CD4-positive, CD25-positive, alpha-beta regulatory T cell (primary cell): ENCODE measurements around the gene PLPP7. TPM values are rescaled to one million over a fixed set of nuclear protein-coding genes. Genes with fewer than 3 reads are reported as not detected.
A peak's percentile ranks its signal among the peaks of the same experiment; 100 is the strongest.
"Not testable (repeated sequence)": the region's sequence is repeated elsewhere in the genome, so short reads cannot be mapped to it uniquely, and the experiment has no call there.

Experiments used
- ATAC-seq, 2 donors: fragments of 150-1000 bp; cut with Tn5 transposase; one replicate each; pipeline ENCODE4 v1.10.0; 2021; ENCODE audit warnings: low read depth in 2 of 2, moderate number of reproducible peaks in 2 of 2, moderate library complexity in 1 of 2
- DNase-seq, 3 donors: peaks; one replicate each; pipeline versions ENCODE4 v3.0.0 to v3.0.0-alpha.2; 2012 to 2022; ENCODE audit warnings: mixed read lengths in 1 of 3
- H3K27ac ChIP-seq: one replicate; pipeline ENCODE4 v1.7.0; 2013; ENCODE audit warnings: mild to moderate bottlenecking, low read length; ENCODE audit not compliant: insufficient read depth, poor library complexity, severe bottlenecking
- H3K27me3 ChIP-seq: one replicate; pipeline ENCODE4 v1.7.0; 2013; ENCODE audit warnings: low read length; ENCODE audit not compliant: control insufficient read depth, insufficient read depth
- H3K36me3 ChIP-seq: one replicate; pipeline ENCODE4 v1.7.0; 2013; ENCODE audit warnings: mild to moderate bottlenecking, low read length, moderate library complexity; ENCODE audit not compliant: control insufficient read depth, insufficient read depth
- H3K4me1 ChIP-seq: 2 replicates; pipeline ENCODE4 v1.7.0; 2013; ENCODE audit warnings: mild to moderate bottlenecking, low read length; ENCODE audit not compliant: insufficient read depth, control insufficient read depth, poor library complexity, severe bottlenecking
- H3K4me3 ChIP-seq: one replicate; pipeline ENCODE4 v1.7.0; 2013; ENCODE audit warnings: low read depth, mild to moderate bottlenecking, low read length, moderate library complexity
- H3K9me3 ChIP-seq, 2 experiments: 1 replicate in 1 of 2; 2 replicates in 1 of 2; pipeline ENCODE4 v1.7.0; 2013; ENCODE audit warnings: low read length in 2 of 2, mild to moderate bottlenecking in 1 of 2, moderate library complexity in 1 of 2; ENCODE audit not compliant: control insufficient read depth in 2 of 2
- H3K27ac Mint-ChIP-seq, 3 donors: one replicate each; pipeline ENCODE4 v1.8.0; 2020 to 2022; ENCODE audit warnings: mild to moderate bottlenecking in 3 of 3, mixed read lengths in 3 of 3, moderate library complexity in 2 of 3
- H3K27me3 Mint-ChIP-seq: one replicate; pipeline ENCODE4 v1.8.0; 2022; ENCODE audit warnings: mild to moderate bottlenecking, mixed read lengths
- H3K36me3 Mint-ChIP-seq: one replicate; pipeline ENCODE4 v1.8.0; 2020; ENCODE audit warnings: mixed read lengths
- H3K4me1 Mint-ChIP-seq, 4 donors: one replicate each; pipeline ENCODE4 v1.8.0; 2020 to 2022; ENCODE audit warnings: mixed read lengths in 4 of 4, mild to moderate bottlenecking in 1 of 4
- H3K4me3 Mint-ChIP-seq, 4 donors: one replicate each; pipeline ENCODE4 v1.8.0; 2020 to 2022; ENCODE audit warnings: mild to moderate bottlenecking in 4 of 4, mixed read lengths in 4 of 4, moderate library complexity in 3 of 4
- H3K9me3 Mint-ChIP-seq, 7 donors: one replicate each; pipeline ENCODE4 v1.8.0; 2020 to 2022; ENCODE audit warnings: mixed read lengths in 7 of 7, mild to moderate bottlenecking in 3 of 7, moderate library complexity in 2 of 7
- polyA plus RNA-seq, 4 donors: library from polyadenylated mRNA; unstranded; fragments of 300-500 nt; fragmentation: Illumina TruSeq; gene quantifications; one replicate each; pipeline ENCODE4 v1.2.3, GENCODE V29; 2021
- total RNA-seq: library from RNA; stranded (reverse); gene quantifications from one replicate; pipeline ENCODE4 v1.2.3, GENCODE V29; 2022

PLPP7 gene
- total and polyA plus RNA-seq, 5 donors from 2014 or later, result not detected

GRCh38 chr9:131347376-131348020 is 58.0 kb downstream of the PLPP7 start:
- Mint-ChIP-seq H3K9me3 (no peaks in the 10 kb centered on the region), H3K27me3 (peaks cover 16% of the 10 kb centered on the region), H3K36me3 (no peaks in the 10 kb centered on the region), H3K4me3 (no peak overlapping the region), H3K27ac (no peak overlapping the region), H3K4me1 (peaks cover 0 to 8% (median 5%) of the 10 kb centered on the region in 4 donors)
- Histone ChIP-seq H3K4me3 (no peak overlapping the region), H3K27me3 (no peaks in the 10 kb centered on the region), H3K4me1 (peaks cover 5% of the 10 kb centered on the region), H3K36me3 (no peaks in the 10 kb centered on the region), H3K27ac (no peak overlapping the region), H3K9me3 (no peaks in the 10 kb centered on the region)
- ATAC-seq (no peak), DNase-seq (no peak)

DNA sequence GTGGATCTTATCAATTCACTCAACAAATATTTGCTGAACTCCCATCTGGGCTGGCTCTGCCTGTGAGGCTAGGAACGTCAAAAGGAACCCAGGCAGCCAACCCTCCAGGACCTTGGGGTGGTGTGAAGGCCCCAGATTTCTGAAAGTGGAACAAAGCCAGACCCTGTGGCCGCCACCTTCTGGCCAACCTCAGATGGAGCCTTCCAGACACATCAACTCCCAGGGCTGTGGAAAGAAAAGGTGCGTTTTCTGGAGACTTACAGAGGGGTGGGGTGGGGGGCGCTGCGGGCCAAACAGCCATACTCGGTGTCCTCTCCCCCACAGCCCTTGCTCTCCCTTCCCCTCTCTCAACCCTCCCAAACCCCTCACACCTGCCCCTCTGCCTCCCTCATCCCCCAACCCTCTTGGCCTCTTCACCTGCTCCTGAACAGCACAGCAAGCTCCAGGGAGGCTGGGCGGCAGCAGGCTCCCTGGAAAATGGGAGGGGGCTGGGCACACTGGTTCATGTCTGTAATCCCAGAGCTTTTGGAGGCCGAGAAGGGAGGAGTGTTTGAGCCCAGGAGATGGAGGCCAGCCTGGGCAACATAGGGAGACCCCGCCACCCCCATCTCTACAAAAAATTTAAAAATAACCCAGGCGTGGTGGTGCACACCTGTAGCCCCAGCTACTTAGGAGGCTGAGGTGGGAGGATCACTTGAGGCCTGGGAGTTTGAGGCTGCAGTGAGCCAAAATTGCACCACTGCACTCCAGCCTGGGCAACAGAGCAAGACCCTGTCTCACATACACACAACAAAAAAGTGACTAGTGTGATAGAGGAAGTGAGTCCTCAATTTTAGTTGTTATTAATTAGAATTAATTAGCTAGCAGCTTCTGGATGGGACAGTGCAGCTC is 59.4 kb downstream of the PLPP7 start:
- Mint-ChIP-seq H3K27me3 (peaks cover 7% of the 10 kb centered on the region), H3K4me3 (no peak overlapping the region), H3K27ac (no peak overlapping the region), H3K4me1 (peaks cover 0 to 8% (median 5%) of the 10 kb centered on the region in 4 donors), H3K9me3 (no peaks in the 10 kb centered on the region), H3K36me3 (no peaks in the 10 kb centered on the region)
- Histone ChIP-seq H3K36me3 (no peaks in the 10 kb centered on the region), H3K27me3 (no peaks in the 10 kb centered on the region), H3K27ac (no peak overlapping the region), H3K9me3 (no peaks in the 10 kb centered on the region), H3K4me1 (peaks cover 5% of the 10 kb centered on the region), H3K4me3 (no peak overlapping the region)
- no peak for DNase-seq
- ATAC-seq, result no peak

GRCh38 chr9:131349522-131349880 is 60.0 kb downstream of the PLPP7 start:
- no peak overlapping the region for H3K4me3 ChIP-seq
- no peaks in the 10 kb centered on the region for H3K36me3 ChIP-seq
- H3K4me1 ChIP-seq, result peaks cover 5% of the 10 kb centered on the region
- H3K27ac ChIP-seq, result no peak overlapping the region
- DNase-seq (no peak), ATAC-seq (no peak)
- no peak overlapping the region for H3K4me3 Mint-ChIP-seq
- no peak overlapping the region for H3K27ac Mint-ChIP-seq
- H3K36me3 Mint-ChIP-seq, result no peaks in the 10 kb centered on the region
- H3K27me3 ChIP-seq, result no peaks in the 10 kb centered on the region
- peaks cover 6% of the 10 kb centered on the region for H3K27me3 Mint-ChIP-seq
- no peaks in the 10 kb centered on the region for H3K9me3 ChIP-seq
- no peaks in the 10 kb centered on the region for H3K9me3 Mint-ChIP-seq
- peaks cover 0 to 8% (median 5%) of the 10 kb centered on the region in 4 donors for H3K4me1 Mint-ChIP-seq

DNA sequence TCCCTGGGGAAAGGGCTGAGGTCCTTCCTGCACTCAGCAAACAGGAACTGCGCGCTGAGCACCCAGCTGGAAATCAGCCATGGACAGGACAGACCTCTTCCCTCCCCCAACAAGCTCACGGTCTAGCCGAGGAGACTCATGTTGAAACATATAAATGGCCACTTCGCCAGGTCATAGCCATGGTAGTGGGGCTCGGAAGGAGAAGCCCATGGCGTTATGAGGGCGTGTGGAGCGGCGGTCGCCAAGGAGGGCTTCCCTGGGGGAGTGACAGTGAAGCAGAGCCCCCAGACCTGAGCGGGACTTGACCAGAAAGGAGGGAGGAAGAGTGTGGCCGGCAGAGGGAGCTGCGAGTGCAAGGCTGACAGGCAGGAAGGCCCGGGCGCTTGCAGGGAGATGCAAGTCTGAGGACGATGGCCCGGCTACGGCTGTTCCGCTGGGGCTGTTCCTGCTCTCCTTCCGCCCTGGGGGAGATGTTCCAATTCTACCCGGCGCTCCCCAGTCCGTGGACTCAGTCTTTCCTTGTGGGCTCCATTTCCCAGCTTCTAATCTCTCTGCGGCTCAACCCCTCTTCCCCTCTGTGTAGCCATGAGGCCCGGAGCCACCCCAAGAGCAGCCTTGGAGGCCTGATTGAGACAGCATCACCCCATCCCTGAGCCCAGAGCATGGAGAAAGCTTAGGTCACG is 60.5 kb downstream of the PLPP7 start:
- Mint-ChIP-seq H3K27me3 (peaks cover 6% of the 10 kb centered on the region), H3K4me1 (peaks cover 0 to 8% (median 5%) of the 10 kb centered on the region in 4 donors), H3K4me3 (peak overlapping the region in 1 of 4 donors; percentile 56), H3K27ac (no peak overlapping the region), H3K36me3 (no peaks in the 10 kb centered on the region), H3K9me3 (no peaks in the 10 kb centered on the region)
- ATAC-seq (peak; percentile 87 to 96), DNase-seq (peak; percentile 69 to 91 (median 82))
- Histone ChIP-seq H3K36me3 (no peaks in the 10 kb centered on the region), H3K9me3 (no peaks in the 10 kb centered on the region), H3K4me3 (no peak overlapping the region), H3K27ac (no peak overlapping the region), H3K4me1 (peaks cover 5% of the 10 kb centered on the region), H3K27me3 (no peaks in the 10 kb centered on the region)

GRCh38 chr9:131356479-131356878 is 67.0 kb downstream of the PLPP7 start:
- not testable (repeated sequence) for H3K4me3 Mint-ChIP-seq, H3K27me3 ChIP-seq, H3K27ac ChIP-seq, H3K9me3 Mint-ChIP-seq, H3K4me3 ChIP-seq, H3K4me1 ChIP-seq, H3K27ac Mint-ChIP-seq, H3K36me3 ChIP-seq, H3K9me3 ChIP-seq, H3K27me3 Mint-ChIP-seq, H3K36me3 Mint-ChIP-seq, ATAC-seq, DNase-seq
- peaks cover 0 to 24% (median 5%) of the 10 kb centered on the region in 4 donors for H3K4me1 Mint-ChIP-seq

GRCh38 chr9:131358556-131358955 is 69.0 kb downstream of the PLPP7 start:
- DNase-seq (peak in 2 of 3 donors; percentile 34 to 42), ATAC-seq (peak; percentile 42 to 52)
- Histone ChIP-seq H3K27ac (no peak overlapping the region), H3K9me3 (no peaks in the 10 kb centered on the region), H3K27me3 (no peaks in the 10 kb centered on the region), H3K4me1 (peaks cover 4% of the 10 kb centered on the region), H3K36me3 (no peaks in the 10 kb centered on the region), H3K4me3 (peak overlapping the region; percentile 19)
- no peaks in the 10 kb centered on the region for H3K27me3 Mint-ChIP-seq
- H3K36me3 Mint-ChIP-seq, result no peaks in the 10 kb centered on the region
- H3K9me3 Mint-ChIP-seq, result no peaks in the 10 kb centered on the region
- H3K4me1 Mint-ChIP-seq, result peaks cover 0 to 26% (median 5%) of the 10 kb centered on the region in 4 donors
- H3K27ac Mint-ChIP-seq, result peak overlapping the region; percentile 26 to 59 (median 52)
- peak overlapping the region in 2 of 4 donors; percentile 66 to 79 for H3K4me3 Mint-ChIP-seq
